Kidney glomerular epithelial cell (primary cell): ENCODE results near the gene UBE2M.
"Not testable (repeated sequence)": the region's sequence is repeated elsewhere in the genome, so short reads cannot be mapped to it uniquely, and the experiment has no call there.

Experiments used
- DNase-seq: peaks from one replicate; lab custom pipeline; 2025; lab: John Stamatoyannopoulos, UW

The UBE2M gene

DNA sequence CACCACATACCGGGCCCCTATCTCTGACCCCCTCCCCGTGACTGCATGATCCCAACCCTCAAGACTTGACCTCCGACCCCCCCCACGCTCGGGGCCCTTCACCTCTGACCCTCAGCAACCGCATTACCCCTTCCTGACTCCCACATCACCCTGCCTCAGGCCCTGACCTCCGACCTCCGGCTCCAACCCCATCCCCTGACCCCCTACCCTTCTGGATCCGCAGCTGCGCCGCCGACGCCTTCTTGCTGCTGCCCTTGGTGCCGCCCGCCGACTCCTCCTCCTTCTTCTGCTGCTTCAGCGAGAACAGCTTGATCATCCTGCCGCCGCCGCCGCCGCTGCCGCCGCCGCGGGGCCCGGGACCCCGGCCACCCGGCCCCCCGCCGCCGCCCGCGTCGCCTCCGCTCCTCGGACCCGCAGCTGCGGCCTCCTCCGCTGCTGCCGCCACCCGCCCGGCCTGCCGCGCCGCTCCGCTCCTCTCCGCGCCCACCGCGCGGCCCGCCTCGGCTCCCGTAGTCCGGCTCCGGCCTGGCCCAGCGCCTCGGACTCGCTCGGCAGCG is at the start of gene UBE2M:
TSS of gene UBE2M (minus strand) at position 546 of the 557 bp plus-strand sequence. CDS start at position 316, 230 bp downstream.
- no peak for DNase-seq

GRCh38 chr19:58607213-58607612 is 48.8 kb upstream of the UBE2M start:
- DNase-seq, result not testable (repeated sequence)

DNA sequence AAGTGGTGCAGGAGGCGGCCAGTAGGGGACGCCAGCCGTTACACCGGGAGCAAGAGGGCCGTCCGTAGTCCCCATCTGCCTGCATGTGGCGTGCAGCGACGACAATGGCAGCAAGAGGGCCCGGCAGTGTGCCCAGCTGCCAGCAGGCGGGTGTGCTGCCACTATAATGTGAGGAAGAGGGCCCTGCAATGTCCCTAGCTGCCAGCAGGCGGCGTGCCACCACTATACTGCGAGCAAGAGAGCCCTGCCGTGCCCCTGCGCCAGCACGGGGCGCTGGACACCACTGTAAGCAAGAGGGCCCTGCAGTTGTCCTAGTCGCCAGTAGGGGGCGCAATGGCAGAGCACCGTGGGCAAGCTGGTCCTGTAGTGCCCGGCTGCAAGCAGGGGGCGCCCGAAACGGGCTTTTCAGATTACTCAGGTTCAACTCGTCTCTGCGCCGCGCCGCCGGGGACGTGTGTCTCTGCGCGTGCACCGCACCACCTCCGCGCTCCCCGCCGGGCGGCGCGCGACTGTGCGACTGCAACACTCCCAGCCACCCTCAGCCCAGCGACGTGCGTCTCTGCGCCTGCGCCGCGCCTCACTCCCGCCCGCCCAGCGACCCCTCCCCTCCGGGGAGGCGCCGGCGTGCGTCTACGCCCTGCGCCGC is 48.0 kb upstream of the UBE2M start:
- not testable (repeated sequence) for DNase-seq

- DNase-seq, result no peak
Observed at GRCh38 chr19:58586133-58586765, 27.8 kb upstream of the UBE2M start.

- no peak for DNase-seq
Observed at GRCh38 chr19:58585442-58586132, 27.2 kb upstream of the UBE2M start.

GRCh38 chr19:58584498-58585441 is 26.4 kb upstream of the UBE2M start:
- DNase-seq, result no peak

- no peak for DNase-seq
Observed at GRCh38 chr19:58582985-58583384, 24.6 kb upstream of the UBE2M start.

DNA sequence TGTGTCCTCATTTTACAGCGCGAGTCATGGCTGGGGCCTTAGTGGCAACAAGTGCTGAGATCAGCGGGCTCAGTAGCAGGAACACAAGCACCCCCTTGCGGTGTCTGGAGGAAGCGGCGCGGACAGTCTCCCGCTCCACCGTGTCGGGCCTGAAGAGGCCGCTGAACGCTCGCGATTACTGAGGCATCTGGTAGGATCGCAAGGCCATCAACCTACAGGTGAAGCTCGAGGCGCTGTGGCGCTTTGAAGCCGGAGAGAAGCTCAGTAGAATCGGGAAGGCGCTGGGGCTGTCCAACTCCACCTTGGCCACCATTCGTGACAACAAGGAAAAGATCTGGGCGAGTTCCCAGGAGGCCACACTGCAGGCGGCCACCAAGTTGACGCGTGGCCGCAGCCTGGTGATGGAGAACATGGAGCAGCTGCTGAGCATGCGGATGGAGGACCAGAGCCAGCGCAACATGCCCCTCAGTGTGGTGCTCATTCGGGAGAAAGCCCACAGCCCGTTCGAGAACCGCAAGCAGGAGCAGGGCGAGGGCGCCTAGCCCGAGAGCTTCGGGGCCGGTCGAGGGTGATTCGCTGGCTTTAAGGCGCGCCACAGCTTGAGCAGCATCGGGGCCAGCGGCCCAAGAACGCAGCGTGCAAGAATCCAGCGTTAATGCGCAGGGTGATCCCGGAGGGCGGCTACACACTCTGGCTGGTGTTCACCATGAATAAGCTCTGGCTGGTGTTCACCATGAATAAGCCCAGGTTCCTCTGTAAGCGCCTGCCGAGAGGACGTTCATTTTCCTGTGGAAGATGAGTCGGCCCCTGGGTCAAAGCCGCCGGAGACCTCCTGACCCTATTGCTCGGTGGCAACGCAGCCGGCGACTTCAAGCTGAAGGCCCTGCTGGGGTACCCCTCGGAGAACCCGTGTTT is 23.1 kb upstream of the UBE2M start:
- no peak for DNase-seq

- no peak for DNase-seq
Observed at GRCh38 chr19:58579473-58580142, 21.2 kb upstream of the UBE2M start.

GRCh38 chr19:58578012-58578925 is 19.9 kb upstream of the UBE2M start:
- no peak for DNase-seq

DNA sequence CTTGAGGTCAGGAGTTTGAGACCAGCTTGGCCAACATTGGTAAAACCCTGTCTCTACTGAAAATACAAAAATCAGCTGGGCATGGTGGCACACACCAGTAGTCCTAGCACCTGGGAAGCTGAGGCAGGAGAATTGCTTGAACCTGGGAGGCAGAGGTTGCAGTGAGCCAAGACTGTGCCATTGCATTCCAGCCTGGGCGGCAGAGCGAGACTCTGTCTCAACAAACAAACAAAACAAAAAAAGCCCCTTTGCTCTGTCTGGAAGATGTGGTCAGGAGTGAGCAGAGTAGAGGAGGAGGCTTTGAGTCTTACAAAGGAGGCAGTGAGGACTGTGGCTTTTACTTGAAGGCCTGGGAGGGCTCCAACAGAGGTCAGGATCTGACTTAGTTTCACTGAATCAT is 19.2 kb upstream of the UBE2M start:
- not testable (repeated sequence) for DNase-seq

- DNase-seq, result no peak
Observed at GRCh38 chr19:58575183-58576041, 17.0 kb upstream of the UBE2M start.

GRCh38 chr19:58573658-58574164 is 15.3 kb upstream of the UBE2M start:
- DNase-seq, result no peak

GRCh38 chr19:58572818-58573657 is 14.6 kb upstream of the UBE2M start, which contains the start of gene MZF1:
Gene MZF1, minus strand, starts transcription at chr19:58573335. Its CDS starts 1,946 bp downstream, at chr19:58571389.
- no peak for DNase-seq

DNA sequence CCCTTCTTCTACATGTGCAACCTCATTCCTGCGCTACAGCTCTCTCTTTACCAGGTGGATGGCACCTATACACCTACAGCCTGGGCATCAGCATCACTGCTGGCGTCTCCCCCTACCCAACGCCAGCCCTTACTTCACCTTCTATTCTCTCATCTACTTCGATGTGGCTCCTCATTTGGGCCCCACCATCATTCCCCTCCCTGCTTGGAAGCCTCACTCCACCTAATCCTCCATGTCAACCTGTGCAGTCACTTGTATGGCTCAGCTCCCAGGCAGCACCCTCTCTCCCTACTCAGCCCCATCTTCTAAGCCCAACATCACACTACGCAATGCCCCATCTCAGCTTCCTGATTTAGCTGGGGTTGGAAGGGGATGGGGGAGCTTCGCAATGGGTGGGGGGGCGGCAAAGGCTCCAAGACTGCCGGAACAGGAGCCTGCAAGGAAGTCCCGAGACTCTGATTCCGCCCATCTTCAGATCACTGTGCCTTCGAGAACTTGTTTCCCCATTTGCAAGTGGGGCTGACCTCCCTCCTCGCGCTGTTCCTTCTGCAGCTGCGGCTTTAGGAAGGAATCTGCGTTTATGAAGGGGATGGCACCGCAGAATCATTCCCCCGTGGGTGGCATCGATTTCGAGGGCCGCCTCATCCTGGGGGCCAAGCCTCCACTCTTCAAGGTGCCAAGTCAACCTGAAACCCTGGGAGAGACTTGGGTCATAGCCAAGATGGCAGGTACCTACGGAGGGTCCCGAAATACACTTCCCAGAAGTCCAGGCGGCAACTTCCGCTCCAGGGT is 13.8 kb upstream of the UBE2M start:
- DNase-seq, result no peak

DNA sequence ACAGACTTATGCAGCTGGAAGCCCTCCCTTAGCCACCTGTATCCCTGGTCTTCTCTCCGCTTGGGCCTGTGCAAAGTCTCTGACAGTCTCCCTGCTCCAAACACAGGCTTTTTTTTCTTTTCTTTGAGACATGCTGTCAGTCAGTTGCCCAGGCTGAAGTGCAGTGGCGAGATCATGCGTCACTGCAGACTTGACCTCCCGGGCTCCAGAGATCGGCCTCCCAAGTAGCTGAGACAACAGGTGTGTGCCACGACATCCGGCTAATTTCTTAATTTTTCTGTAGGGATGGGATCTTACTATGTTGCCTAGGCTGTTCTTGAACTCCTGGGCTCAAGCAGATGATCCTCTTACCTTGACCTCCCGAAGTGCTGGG is 13.2 kb upstream of the UBE2M start:
- DNase-seq, result no peak
